ENCODE measurements around the gene SDHD.

Gene SDHD

DNA sequence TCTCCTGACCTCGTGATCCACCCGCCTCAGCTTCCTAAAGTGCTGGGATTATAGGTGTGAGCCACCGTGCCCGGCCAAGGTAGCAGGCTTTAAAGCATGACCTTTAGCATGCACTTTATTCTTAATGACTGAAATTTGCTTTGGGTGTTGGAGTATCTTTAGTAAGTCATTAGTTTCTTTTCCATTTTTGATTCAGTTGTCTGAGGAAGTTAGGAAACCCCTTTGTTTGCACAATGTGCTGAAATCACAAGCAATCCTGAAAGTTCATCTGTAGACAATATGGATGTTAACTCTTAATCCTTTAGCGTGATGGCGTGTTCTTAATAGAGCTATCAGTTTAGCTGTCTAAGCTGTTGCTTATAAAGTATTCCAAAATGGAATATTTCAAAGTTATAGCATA, 16.8 kb downstream of the SDHD start:
- no peak for DNase-seq (ENCODE audit: low spot score)

DNA sequence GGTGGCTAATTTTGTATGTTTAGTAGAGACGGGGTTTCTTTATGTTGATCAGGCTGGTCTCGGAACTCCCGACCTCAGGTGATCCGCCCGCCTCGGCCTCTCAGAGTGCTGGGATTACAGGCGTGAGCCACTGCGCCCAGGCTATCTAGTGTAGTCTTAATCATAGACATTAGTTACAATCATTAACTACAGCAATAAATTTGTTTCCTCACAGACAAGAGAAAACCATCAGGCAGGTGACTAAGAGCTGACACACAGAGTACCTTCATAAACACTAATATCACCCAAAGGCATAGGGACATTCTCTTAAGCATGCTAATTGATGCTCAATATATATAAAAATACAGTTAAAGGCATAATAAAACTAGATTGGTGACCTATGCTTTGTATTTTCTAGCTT, 19.4 kb downstream of the SDHD start:
- no peak for DNase-seq (ENCODE audit: low spot score)

DNA sequence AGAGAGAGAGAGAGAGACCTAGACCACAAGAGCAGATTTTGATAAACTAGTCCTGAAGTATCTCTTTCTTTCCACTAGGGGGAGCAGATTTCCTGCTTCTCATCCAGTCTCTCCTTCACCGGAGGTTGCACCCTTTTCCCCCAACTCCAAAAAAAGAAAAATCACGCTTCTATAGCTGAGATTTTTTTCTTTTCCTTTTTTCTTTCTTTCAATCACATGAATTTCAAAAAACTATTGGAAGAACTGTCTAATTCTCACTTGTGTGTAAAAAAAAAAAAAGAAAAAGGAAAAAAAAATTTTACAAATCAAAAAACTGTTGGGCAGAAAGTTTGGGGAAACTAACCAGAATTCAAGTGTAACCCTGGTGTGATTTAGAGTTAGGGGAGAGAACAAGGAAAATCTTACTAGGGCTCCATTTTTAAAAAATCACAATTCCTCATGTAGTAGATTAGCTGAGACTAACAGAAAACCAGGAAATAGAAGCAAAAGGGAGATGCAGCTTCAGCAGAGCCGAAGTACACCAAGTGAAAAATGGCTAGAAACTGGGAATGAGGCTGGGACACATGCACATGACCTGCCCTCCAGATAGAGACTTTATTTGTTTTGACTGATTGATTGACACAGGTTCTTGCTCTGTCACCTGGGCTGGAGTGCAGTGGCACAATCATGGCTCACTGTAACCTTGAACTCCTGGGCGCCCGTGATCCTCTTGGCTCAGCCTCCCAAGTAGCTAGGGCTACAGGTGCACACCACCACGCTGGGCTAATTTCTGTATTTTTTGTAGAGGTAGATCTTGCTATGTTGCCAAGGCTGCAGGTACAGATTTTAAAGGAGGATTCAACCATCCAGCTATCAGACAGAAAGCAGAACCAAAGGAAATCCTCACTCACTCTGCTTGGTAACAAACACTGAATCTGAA, 27.1 kb downstream of the SDHD start:
- DNase-seq (ENCODE audit: low spot score): peak; percentile 22

DNA sequence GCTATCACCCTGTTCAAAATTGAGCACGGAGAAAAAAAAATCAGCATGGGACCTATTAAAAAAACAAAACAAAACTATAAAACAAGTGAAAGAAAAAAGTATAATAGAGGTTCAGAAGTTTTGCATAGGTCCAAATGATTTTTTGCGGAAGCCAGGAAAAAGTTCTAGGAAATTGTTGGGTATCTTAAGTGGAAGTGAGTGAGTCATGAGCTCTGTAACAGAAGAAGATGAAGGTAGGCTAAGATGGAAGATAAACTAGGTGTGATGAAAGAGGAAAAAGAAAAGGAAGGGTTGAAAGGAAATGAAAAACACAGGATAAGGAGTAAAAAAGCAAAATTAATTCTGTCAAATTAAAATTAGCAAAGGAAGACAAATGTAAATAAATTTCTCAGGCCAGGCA, 27.8 kb downstream of the SDHD start:
- no peak for DNase-seq (ENCODE audit: low spot score)

DNA sequence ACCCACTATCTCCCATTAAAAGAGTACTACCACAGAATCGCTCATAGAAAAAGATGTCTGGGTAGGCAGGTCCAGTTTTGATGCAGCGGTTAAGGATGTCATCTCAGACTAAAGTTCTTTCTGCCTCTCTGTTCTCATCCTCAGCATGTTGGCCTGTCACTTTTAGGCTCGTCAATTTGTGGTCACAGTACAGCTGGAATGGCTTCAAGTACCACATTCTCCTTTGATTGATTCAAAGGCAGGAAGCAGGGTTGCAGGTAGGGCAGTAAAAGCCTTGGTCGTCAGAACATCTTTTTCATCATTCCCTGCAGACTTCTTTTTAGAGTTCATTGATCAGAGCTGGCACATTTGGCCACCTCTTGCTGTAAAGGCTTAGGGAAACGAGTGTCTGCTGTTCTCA, 28.7 kb downstream of the SDHD start:
- DNase-seq (ENCODE audit: low spot score): no peak

DNA sequence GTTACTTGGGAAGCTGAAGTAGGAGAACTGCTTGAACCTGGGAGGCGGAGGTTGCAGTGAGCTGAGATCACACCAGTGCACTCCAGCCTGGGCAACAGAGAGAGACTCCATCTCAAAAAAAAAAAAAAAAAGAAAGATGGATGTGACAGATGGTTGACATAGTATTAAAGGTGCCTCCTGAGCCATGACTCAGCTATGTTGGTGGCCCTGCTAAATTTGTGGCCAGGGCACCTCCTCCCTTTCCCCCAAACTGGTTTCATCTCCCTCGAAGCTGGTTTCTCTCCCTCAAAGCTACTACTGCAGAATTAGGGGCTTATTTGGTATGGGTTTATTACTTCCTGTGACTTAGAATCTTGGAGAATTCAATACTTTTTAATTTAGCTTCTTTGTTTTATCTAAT, 31.5 kb downstream of the SDHD start:
- no peak for DNase-seq (ENCODE audit: low spot score)

DNA sequence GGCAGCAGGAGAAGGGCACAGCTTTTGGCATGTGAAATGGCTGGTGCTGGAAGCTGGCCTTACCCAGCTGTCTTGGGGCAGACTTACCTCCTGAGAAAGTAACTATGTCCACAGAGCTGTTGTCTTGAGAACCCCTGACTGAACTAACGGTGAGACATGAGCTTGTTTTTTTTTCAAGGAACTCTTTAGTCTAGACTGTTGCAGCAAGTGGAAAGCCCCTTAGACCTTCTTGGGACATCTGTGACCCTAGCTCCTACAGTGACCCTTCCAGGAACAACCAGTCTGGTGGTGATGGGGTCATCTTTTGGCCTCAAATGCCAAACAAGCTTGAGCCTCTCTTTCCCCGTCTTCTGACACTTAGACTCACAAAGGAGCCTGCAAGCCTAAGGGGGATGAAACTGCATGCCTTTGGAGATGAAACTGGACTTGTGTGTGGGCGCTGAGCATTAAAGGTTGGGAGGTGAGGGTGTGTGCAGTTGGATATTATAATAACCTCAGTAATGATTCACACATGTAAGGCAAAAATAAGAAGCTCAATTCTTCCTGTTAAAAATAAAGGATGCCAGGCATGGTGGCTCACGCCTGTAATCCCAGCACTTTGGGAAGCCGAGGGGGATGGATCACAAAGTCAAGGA, 35.4 kb downstream of the SDHD start:
- no peak for DNase-seq (ENCODE audit: low spot score)

DNA sequence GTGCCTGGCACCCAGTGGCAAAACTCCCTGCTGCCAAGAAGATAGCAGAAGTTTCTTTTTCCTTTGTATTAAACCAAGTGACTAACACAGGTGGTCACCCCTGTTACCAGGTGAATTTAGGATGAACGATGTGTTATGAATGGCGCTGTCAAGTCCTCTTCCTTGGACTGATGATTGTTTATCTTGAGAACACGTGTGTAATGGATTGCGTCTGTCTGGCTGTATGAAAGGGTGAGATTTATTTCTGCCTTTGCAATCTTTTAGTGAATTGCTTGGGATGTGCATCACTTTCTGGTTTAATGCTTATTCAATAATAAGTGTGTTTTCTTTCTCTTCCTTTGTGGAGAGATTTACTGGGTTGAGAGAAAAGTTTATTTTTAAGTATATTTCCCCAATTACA, 36.5 kb downstream of the SDHD start:
- DNase-seq (ENCODE audit: low spot score): no peak

DNA sequence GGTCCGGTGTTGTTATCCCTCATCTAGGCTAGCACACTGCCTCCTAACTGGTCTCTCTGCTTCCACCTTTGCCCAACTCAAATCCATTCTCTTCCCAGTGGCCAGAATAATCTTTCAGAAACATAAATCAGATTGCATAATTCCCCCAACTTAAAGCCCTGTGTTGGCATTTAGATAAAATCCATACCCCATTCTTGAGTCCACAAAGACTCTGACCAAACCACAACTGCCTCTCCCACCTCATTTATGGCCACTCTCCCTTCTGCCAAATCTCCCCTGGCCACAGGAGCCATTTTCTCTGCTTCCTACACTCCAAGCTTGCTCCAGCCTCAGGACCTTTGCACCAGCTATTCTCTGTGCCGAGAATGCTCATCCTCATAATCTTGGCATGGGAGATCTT, 40.4 kb downstream of the SDHD start:
- no peak for DNase-seq (ENCODE audit: low spot score)

DNA sequence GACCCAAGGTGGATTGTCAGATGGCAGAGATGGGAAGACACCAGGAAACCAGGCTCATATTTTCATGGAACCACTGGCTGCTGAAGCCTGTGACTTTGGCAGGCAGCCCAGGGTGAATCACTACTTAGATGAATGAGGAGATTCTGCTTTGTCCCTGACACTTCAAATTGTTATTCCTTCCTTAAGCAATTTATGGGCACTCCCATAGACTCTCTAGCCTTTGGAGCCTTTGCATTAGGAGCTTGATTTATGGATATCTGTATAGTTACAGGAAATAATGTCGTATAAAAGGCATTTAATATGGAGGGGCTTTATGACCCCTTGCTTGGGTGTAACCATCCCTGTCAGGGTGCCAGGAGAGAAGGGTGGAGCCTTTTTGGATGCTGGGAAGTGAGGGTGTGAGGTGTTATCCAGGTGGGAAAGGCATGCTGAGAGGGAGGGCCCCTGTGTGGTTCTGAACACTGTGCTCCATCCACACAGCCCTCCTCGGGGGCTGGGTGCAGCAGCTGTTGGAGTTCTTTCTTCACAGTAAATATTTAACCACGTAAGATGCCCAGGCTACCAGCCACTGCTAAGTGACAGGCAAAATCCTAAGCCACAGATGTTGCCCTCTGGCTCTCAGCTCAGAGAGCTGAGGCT, 41.9 kb downstream of the SDHD start:
- no peak for DNase-seq (ENCODE audit: low spot score)

DNA sequence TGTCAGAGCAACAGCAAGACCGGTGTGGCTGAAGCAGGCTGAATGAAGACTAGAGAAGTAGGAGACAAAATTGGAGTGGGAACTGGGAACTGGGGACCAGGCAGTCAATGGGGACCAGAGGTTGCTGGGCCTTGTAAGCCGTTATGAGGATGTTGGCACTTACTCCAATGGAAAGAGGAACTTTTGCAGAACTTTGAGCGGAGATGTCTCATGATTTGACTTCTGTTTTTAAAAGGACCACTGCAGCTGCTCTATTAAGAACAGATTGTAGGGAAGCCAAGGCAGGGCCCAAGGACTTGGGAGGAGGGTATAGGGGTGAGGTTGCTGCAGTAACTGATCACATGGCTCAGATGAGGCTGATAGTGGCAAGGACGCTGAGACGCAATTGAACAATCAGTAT, 43.0 kb downstream of the SDHD start:
- no peak for DNase-seq (ENCODE audit: low spot score)

DNA sequence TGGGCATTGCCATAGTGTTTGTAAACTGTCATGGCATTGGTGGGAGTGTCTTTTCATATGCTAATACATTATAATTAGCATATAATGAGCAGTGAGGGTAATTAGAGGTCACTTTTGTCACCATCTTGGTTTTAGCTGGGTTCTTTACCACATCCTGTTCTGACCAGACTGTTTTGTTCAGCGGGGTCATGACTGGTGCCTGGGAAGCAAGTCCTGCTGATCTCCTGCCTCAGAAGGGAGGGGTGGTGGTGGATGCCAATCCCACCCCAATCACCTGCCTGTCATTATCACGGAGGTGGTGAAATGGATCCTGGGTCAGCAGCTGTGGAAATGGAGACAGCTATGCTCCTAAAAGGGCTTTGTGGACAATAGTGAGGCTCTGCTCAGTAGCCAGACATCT, 46.1 kb downstream of the SDHD start:
- no peak for DNase-seq (ENCODE audit: low spot score)

DNA sequence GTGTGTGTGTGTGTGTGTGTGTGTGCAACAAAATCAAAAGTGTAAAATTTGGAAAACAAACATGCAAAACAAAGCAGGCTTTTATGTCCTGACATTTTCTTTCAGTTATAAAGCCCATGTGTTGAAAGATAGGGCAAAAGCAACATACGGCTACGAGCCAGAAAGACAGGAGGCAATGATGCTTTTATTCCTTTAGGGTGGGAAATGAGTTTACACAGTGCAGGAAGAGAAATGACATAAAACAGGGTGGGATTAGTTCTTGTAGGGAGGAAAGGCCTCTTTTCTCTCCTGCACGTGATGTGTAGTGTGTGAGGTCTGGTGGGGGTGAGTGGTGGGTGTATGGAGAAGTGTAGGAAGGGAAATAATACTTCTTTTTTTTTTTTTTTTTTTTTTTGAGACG, 47.8 kb downstream of the SDHD start:
- no peak for DNase-seq (ENCODE audit: low spot score)

DNA sequence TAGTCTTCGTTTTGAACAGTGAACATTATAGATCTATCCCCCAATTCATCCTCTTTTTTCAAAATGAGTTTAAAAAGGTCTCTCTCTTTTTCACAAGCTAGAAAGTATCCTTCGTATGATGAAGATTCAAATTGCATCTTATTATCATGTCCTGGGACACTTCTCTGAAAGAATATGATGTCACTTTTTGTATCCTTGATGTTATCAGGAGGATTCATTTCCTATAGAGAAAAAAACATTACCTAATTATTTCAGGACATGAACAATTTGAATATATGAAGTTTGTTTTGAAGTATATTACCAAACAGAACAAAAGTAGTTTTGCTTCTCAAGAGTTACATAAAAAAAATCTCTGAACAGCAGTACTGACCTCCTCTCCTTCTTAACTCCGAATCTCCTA, 56.9 kb downstream of the SDHD start:
- DNase-seq (ENCODE audit: low spot score): no peak

Measured in HuH-7.5 (cell line).